Neuron (in vitro differentiated cells): ENCODE measurements around the gene MME.
"Not testable (repeated sequence)": the region's sequence is repeated elsewhere in the genome, so short reads cannot be mapped to it uniquely, and the experiment has no call there.

Source experiments
- H2AFZ ChIP-seq: one replicate; pipeline ENCODE4 v1.6.1; 2013; ENCODE audit warnings: low read depth, mild to moderate bottlenecking, inconsistent platforms, low read length, moderate library complexity
- H3K27me3 ChIP-seq: one replicate; pipeline ENCODE4 v1.6.1; 2013; ENCODE audit warnings: low read length; ENCODE audit not compliant: insufficient read depth
- H3K36me3 ChIP-seq: one replicate; pipeline ENCODE4 v1.6.1; 2013; ENCODE audit warnings: low read length; ENCODE audit not compliant: insufficient read depth
- H3K4me1 ChIP-seq: one replicate; pipeline ENCODE4 v1.6.1; 2013; ENCODE audit warnings: low read length; ENCODE audit not compliant: insufficient read depth
- H3K4me3 ChIP-seq: 2 replicates; pipeline ENCODE4 v1.5.1; 2013; ENCODE audit warnings: mild to moderate bottlenecking, low read length, moderate library complexity
- H3K9me3 ChIP-seq: one replicate; pipeline ENCODE4 v1.6.1; 2013; ENCODE audit warnings: low read length

Gene MME

DNA sequence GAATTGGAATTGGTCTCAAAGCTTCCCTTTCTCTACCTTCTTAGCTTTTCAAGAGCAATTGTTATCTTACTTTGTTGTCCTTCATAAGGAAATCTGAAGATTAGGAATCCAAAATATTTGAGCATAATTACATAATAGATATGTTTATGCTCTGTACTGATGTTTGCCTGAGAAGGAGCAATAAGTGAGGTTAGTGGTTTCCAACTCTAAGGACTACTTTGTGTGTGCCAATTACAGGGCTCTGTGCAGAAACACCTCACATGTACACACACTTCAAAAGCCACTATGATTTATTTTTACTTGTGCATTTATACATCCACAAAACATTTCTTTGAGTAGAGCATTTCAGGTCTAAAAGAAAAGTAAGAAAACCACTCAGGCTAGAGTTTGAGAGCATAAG, 49.9 kb downstream of the MME start:
- H3K36me3 ChIP-seq, result no peaks in the 10 kb centered on the region
- H3K27me3 ChIP-seq, result no peaks in the 10 kb centered on the region

DNA sequence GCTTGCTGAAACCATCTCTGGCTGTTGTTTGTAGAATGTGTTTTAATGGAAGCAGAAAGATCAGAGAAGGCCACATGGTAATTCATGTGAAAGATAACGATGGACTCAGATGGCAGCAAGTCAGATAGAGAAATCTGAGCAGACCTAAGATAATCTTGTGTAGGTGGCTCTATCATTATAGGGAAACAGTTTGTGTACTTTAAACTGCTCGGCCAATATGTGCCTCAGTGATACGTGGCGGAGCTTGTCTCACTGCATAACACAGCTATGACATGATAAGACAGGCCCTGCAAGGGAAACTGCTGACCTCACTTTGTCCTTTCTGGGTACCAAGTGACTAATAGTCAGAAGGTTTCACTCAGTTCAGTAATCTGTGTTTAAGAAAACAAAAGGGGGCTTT, 51.0 kb downstream of the MME start:
- Histone ChIP-seq H3K4me3 (no peak overlapping the region), H3K36me3 (no peaks in the 10 kb centered on the region), H3K9me3 (no peaks in the 10 kb centered on the region), H3K4me1 (no peaks in the 10 kb centered on the region), H3K27me3 (no peaks in the 10 kb centered on the region), H2AFZ (no peak overlapping the region)

More for the DNA sequence above, 49.9 kb downstream of the MME start:
- no peak overlapping the region for H2AFZ ChIP-seq
- H3K4me3 ChIP-seq, result no peak overlapping the region
- H3K9me3 ChIP-seq, result no peaks in the 10 kb centered on the region
- no peaks in the 10 kb centered on the region for H3K4me1 ChIP-seq

DNA sequence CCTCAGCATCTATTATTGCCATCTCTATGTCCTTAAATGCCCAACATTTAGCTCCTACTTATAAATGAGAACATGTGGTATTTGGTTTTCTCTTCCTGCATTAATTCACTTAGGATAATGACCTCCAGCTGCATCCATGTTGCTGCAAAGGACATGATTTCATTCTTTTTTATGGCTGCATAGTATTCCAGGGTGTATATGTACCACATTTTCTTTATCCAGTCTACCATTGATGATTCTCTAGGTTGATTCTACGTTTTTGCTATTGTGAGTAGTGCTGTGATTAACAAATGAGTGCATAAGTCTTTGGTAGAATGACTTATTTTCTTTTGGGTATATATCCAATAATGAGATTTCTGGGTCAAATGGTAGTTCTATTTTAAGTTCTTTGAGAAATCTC, 54.2 kb downstream of the MME start:
- not testable (repeated sequence) for H2AFZ ChIP-seq

DNA sequence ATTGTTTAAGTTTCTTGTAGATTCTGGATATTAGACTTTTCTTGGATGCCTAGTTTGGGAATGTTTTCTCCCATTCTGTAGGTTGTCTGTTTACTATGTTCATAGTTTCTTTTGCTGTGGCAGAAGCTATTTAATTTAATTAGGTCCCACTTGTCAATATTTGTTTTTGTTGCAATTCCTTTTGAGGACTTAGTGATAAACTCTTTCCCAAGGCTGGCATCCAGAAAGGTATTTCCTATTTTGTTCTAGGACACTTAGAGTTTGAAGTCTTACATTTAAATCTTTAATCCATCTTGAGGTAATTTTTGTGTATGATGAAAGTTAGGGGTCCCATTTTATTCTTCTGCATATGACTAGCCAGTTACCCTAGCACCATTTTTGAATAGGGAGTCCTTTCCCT, 54.9 kb downstream of the MME start:
- Histone ChIP-seq H3K36me3 (no peaks in the 10 kb centered on the region), H3K4me1 (no peaks in the 10 kb centered on the region), H3K27me3 (no peaks in the 10 kb centered on the region), H2AFZ (no peak overlapping the region), H3K4me3 (no peak overlapping the region), H3K9me3 (no peaks in the 10 kb centered on the region)

More for the DNA sequence above, 54.2 kb downstream of the MME start:
- H3K4me3 ChIP-seq, H3K4me1 ChIP-seq, H3K27me3 ChIP-seq, H3K9me3 ChIP-seq, H3K36me3 ChIP-seq: not testable (repeated sequence)

DNA sequence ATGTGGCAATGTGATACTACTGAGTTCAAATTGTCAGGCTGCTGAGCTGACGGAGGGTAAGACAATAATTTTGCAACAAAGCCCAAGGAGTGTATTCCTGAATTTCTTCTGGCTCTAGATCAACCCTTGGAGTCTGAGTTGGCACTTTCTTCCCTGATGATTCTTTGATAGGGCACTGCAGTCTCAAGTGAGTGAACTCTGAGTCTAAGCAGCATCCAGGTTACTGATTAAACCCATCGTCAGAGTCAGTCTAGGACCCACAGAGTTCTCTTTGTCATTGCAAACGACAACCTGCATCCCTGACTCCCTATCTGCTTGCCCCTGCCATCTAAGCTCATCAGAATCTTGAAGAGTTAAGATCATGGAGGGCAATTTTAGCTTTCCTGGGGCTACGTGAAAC, 58.6 kb downstream of the MME start:
- Histone ChIP-seq H3K4me1 (no peaks in the 10 kb centered on the region), H3K27me3 (no peaks in the 10 kb centered on the region), H3K9me3 (no peaks in the 10 kb centered on the region), H3K4me3 (no peak overlapping the region), H2AFZ (no peak overlapping the region), H3K36me3 (no peaks in the 10 kb centered on the region)

DNA sequence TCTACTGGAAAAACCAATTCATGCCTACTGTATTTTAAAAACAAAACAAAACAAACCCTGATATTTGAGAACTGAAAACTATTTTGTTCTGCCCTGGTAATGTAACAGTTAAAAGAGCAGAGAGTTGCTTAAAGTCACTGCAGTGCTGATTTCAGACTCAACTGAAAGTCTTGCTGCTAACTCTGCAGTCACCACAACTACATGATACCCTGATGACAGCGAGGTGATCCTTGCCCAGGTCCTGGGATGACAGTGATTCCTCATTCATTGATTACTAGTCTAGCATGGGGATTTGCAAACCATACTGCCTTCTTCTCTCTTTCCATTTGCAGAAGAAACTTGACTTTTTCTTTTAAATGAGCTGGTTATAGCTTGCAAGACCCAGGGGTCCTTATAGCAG, 67.5 kb downstream of the MME start:
- H3K4me3 ChIP-seq, result no peak overlapping the region
- no peaks in the 10 kb centered on the region for H3K4me1 ChIP-seq
- no peak overlapping the region for H2AFZ ChIP-seq
- H3K36me3 ChIP-seq, result no peaks in the 10 kb centered on the region
- no peaks in the 10 kb centered on the region for H3K27me3 ChIP-seq
- no peaks in the 10 kb centered on the region for H3K9me3 ChIP-seq

DNA sequence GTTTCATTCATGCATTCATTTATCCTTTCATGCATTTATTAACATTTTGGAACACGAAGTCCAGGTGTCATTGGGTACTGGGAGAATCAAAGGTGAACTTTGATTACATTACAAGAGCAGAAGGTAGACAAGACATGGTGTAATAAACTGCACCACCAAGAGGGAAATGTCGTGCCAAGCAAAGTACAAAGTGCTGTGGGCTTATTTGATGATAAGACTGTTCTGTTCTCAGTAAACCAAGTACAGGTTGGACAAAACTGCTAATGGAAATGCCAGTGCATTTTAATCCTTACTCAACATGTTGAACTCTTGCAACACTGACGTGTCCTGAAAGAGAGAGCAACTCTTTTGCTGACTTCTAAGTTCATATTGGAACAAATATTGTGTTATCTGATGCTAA, 69.4 kb downstream of the MME start:
- no peaks in the 10 kb centered on the region for H3K9me3 ChIP-seq
- no peaks in the 10 kb centered on the region for H3K27me3 ChIP-seq
- H2AFZ ChIP-seq, result no peak overlapping the region
- no peaks in the 10 kb centered on the region for H3K4me1 ChIP-seq
- H3K4me3 ChIP-seq, result no peak overlapping the region
- H3K36me3 ChIP-seq, result no peaks in the 10 kb centered on the region

DNA sequence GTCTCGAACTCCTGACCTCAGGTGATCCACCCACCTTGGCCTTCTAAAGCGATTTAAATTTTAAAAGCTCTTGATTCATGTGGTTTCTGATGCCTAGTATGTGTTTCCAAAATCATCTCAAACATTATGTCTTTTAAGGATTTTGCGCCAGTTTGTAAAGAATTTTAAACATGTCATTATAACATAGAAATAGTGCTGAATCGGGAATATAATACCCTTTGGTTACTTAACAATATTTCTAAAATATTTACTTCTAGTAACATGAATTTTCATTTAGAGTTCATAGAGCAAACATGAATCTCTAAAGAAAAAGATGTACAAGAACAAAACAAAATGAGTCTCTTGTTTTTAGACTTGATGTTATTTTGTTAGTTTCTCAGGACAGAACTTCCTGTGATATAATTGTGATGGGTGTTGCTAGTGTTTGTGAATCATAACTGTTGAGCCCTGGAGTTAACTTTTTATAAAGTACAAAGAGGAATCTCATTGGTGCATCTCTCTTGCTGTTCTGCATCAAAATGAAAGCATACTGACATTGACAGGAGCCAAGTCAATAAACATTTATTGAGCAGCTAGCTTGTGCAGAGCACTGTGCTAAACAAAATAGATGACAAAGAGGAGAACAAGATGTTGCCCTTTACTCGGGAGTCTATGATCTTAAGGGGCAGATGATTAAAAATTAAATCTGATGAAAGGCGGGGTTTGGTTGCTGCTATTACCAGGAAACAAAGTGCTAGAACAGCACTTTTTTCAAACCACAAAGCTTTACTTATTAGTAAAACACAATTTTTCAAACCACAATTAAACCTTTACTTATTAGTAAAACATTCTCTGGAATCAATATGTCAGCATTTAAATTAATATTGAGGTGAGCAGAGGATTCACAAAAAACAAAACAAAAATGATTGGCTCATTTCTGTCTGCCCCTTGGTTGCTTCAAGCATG, 73.4 kb downstream of the MME start:
- no peaks in the 10 kb centered on the region for H3K36me3 ChIP-seq

DNA sequence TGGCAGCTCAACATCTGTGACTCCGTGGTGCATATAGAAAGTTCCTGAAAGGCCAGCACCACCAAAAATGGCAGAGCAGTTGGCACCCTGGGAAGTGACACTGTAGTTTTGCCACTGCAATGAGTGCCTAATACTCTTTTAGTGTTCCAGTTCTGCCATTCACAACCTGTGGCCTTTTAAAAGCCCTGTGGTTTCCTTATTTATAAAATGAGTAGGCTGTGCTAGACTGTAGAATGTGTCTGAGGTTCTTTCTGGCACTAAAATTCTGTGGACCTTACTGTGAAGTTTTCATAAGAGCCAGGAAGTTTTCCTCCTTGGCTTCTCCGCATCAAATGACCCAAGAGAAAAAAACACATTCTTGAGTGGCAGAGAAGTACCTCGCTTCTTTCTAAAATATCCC, 74.1 kb downstream of the MME start:
- Histone ChIP-seq H2AFZ (no peak overlapping the region), H3K9me3 (no peaks in the 10 kb centered on the region), H3K4me3 (no peak overlapping the region), H3K36me3 (no peaks in the 10 kb centered on the region), H3K4me1 (no peaks in the 10 kb centered on the region), H3K27me3 (no peaks in the 10 kb centered on the region)

More for the DNA sequence above, 73.4 kb downstream of the MME start:
- Histone ChIP-seq H3K4me1 (no peaks in the 10 kb centered on the region), H3K9me3 (no peaks in the 10 kb centered on the region), H3K27me3 (no peaks in the 10 kb centered on the region), H3K4me3 (no peak overlapping the region), H2AFZ (no peak overlapping the region)

DNA sequence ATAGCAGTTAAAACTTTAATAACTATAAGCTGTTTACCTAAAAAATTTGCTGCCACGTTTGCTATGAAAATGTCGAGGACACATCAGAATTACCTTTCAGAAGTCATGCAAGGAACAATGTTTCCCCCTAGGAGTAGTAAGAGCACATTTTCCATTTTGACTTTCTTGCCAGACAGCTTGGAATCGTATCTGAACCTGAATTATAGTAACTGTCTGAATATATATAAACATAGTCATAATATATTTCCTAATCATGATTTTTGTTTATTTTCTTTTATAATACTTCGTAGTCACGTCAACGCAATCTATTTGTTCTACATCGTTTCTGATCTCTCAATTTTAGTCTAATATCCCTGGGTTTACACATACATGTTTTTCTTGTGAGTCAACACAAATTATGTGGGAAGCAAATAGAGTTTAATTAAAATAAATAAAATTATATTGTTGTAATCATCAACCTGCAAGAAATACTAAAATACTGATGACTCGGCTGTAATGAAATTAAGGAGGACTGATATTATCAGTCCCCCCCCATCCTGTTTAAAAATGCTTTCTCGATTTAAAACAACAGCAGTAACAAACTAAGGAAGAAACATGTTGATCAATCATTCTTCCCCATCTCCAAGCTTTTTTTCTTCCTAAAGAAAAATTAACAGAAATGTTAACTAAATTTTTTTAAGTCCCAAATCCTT, 78.4 kb downstream of the MME start:
- H3K27me3 ChIP-seq, result no peaks in the 10 kb centered on the region
- no peaks in the 10 kb centered on the region for H3K4me1 ChIP-seq
- H3K4me3 ChIP-seq, result no peak overlapping the region
- H2AFZ ChIP-seq, result no peak overlapping the region
- H3K36me3 ChIP-seq, result no peaks in the 10 kb centered on the region
- no peaks in the 10 kb centered on the region for H3K9me3 ChIP-seq

DNA sequence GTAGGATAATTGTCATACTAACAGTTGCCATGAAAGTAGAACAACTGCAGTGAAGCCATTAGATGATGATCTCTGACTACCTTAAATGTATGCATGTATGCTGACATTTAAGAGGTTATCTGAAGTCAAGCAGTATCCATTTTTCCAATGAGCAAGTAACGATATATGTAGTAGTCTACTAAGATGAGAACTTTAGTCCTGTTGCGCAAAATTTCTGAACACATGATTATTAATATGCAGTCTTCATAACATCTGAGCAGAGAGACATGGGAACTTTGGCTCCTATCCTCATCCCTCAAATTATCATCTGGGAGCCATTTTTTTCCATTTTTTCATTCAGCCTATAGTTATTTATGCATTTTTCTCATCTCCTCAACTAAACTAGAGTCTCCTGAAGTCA, 79.2 kb downstream of the MME start:
- Histone ChIP-seq H3K4me3 (no peak overlapping the region), H3K27me3 (no peaks in the 10 kb centered on the region), H3K36me3 (no peaks in the 10 kb centered on the region), H2AFZ (no peak overlapping the region), H3K4me1 (no peaks in the 10 kb centered on the region), H3K9me3 (no peaks in the 10 kb centered on the region)

DNA sequence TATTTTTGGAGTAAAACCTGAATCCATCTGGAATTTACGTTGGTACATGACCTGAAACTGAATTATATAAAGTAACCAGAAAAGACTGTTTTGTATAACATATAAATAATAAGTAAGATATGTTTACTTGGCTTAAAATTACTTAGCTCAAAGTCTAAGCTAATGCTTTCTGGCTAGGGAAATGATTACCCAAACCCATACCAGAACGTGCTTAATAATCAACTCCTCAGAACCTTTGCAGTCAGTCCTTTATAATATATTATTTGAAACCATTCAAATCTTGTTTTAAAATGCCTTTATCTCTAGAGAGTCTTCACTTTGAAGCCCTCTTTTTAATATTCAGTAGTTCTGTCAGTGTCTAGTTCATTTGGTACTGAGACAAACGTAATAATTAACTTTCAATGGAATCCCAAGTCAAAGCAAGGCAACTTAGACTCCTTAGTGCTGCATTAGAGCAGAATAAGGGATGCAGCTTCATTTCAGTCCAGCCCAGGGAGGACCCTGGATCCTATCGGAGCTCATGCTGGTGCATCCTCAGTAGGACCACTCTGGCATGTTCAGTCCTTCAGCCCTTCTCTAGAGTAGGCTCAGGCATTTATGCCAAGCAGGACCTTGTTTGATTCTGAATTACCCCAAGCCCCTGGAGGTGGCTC, 81.6 kb downstream of the MME start:
- Histone ChIP-seq H3K36me3 (no peaks in the 10 kb centered on the region), H3K4me3 (no peak overlapping the region), H3K27me3 (no peaks in the 10 kb centered on the region), H3K4me1 (no peaks in the 10 kb centered on the region), H2AFZ (no peak overlapping the region), H3K9me3 (no peaks in the 10 kb centered on the region)

DNA sequence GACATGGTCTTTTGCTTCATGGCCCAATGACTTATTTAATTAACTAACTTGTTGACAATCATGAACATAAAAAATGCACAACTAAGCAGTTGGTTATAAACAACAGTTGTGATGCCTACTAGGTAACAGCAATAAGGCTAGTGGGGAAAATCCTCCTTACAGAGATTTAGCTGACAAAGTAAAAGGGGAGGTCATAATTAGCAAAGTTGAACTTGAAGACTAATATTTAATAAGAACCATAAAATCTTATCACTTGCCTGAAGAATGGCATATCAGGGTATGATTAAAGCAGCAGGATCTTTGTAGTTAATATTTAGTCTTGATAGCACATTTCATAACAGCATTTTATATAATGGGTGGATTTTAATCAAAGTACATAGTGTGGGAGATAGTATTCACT, 84.2 kb downstream of the MME start:
- no peak overlapping the region for H3K4me3 ChIP-seq
- no peak overlapping the region for H2AFZ ChIP-seq
- H3K27me3 ChIP-seq, result no peaks in the 10 kb centered on the region
- H3K9me3 ChIP-seq, result no peaks in the 10 kb centered on the region
- H3K4me1 ChIP-seq, result no peaks in the 10 kb centered on the region
- no peaks in the 10 kb centered on the region for H3K36me3 ChIP-seq
